Prostate gland (tissue), 2 donors: ENCODE results near the gene NEK2. TPM values are rescaled to one million over a fixed set of nuclear protein-coding genes. Genes with fewer than 3 reads are reported as not detected.
"Not testable (repeated sequence)": the region's sequence is repeated elsewhere in the genome, so short reads cannot be mapped to it uniquely, and the experiment has no call there.

ENCODE experiments used
- DNase-seq: peaks from one replicate; pipeline ENCODE4 v3.0.0-alpha.2; 2019; ENCODE audit warnings: low spot score
- H3K27ac ChIP-seq, 2 donors: fragments of 200-600 bp; sonication (generic); 2 replicates each; pipeline ENCODE4 v1.5.1; 2017 to 2019
- H3K27me3 ChIP-seq: fragments of 200-600 bp; sonication (generic); replicated peaks from 2 replicates; pipeline ENCODE4 v1.5.1; 2019; ENCODE audit not compliant: insufficient read depth
- H3K36me3 ChIP-seq, 2 donors: fragments of 200-600 bp; sonication (generic); 1 replicate in 1 of 2; 2 replicates in 1 of 2; pipeline versions ENCODE4 v1.5.1 to v1.8.1; 2017 to 2019
- H3K4me1 ChIP-seq: fragments of 200-600 bp; sonication (generic); replicated peaks from 2 replicates; pipeline ENCODE4 v1.5.1; 2019
- H3K4me3 ChIP-seq, 2 donors: fragments of 200-600 bp; sonication (generic); 2 replicates each; pipeline ENCODE4 v1.5.1; 2017 to 2019
- H3K9me3 ChIP-seq: fragments of 200-600 bp; sonication (generic); 2 replicates; pipeline ENCODE4 v1.5.1; 2017
- CTCF ChIP-seq, 4 experiments: fragments of 200-600 bp in 2 of 4; fragments of 450-650 bp in 2 of 4; sonication (generic) in 2 of 4; IDR thresholded peaks; 1 replicate in 3 of 4; 2 replicates in 1 of 4; pipeline ENCODE4 v1.5.1; 2016 to 2019; ENCODE audit warnings: antibody characterized with exemption in 4 of 4, mild to moderate bottlenecking in 2 of 4, moderate library complexity in 2 of 4
- POLR2A ChIP-seq: fragments of 450-650 bp; IDR thresholded peaks from one replicate; pipeline ENCODE4 v1.6.1; 2016; ENCODE audit warnings: antibody characterized with exemption, mild to moderate bottlenecking
- POLR2AphosphoS5 ChIP-seq: sonication (generic); formaldehyde crosslinking; IDR thresholded peaks from one replicate; pipeline ENCODE4 v1.6.1; 2017; ENCODE audit warnings: antibody characterized with exemption
- WGBS: methylation state at CpG from one replicate; pipeline ENCODE4 v1.1.5; 2018; 5-methylcytosine and 5-hydroxymethylcytosine counted together
- intact Hi-C: fragments of 100-400 bp; cut with DNase I; formaldehyde crosslinking; loops from one replicate; pipeline ENCODE4 v1.14.2; 2022
- total RNA-seq, 2 donors: library from RNA; depleted of rRNA; stranded (reverse); fragments of >200 nt; gene quantifications; one replicate each; pipeline ENCODE4 v1.1.0, GENCODE V29; 2016

The NEK2 gene
- total RNA-seq, 2 donors from 2014 or later, result 1.7 to 8.5 TPM

GRCh38 chr1:211631168-211631567, 44.3 kb downstream of the NEK2 start:
- intact Hi-C loops, result no loop called here
- no peak for TF ChIP-seq POLR2A
- TF ChIP-seq CTCF (IDR thresholded peaks at IDR 0.05), result no peak
- TF ChIP-seq POLR2AphosphoS5, result no peak
- no peaks in the 10 kb centered on the region for H3K9me3 ChIP-seq
- no peaks in the 10 kb centered on the region for H3K36me3 ChIP-seq
- WGBS, result 81% methylated on average over 6 of the region's 6 CpGs
- H3K27ac ChIP-seq, result no peak overlapping the region
- H3K27me3 ChIP-seq, result no peaks in the 10 kb centered on the region
- DNase-seq, result no peak
- H3K4me3 ChIP-seq, result no peak overlapping the region
- peaks cover 13% of the 10 kb centered on the region for H3K4me1 ChIP-seq

- Histone ChIP-seq H3K27ac (no peak overlapping the region), H3K4me1 (peaks cover 13% of the 10 kb centered on the region), H3K36me3 (no peaks in the 10 kb centered on the region), H3K27me3 (no peaks in the 10 kb centered on the region), H3K4me3 (no peak overlapping the region), H3K9me3 (no peaks in the 10 kb centered on the region)
- no peak for TF ChIP-seq CTCF (IDR thresholded peaks at IDR 0.05)
- TF ChIP-seq POLR2A, result no peak
- no peak for TF ChIP-seq POLR2AphosphoS5
- no peak for DNase-seq
- WGBS, result 35% methylated on average over 16 of the region's 17 CpGs
- intact Hi-C loops, result no loop called here
Measured at GRCh38 chr1:211630236-211631081, 45.0 kb downstream of the NEK2 start.

GRCh38 chr1:211628417-211628816, 47.0 kb downstream of the NEK2 start:
- 62% methylated on average over 4 of the region's 4 CpGs for WGBS
- no peak overlapping the region for H3K4me3 ChIP-seq
- intact Hi-C loops, result no loop called here
- no peaks in the 10 kb centered on the region for H3K36me3 ChIP-seq
- TF ChIP-seq POLR2A (no peak), CTCF (IDR thresholded peaks at IDR 0.05) (no peak), POLR2AphosphoS5 (no peak)
- H3K4me1 ChIP-seq, result peaks cover 12% of the 10 kb centered on the region
- H3K27ac ChIP-seq, result no peak overlapping the region
- no peaks in the 10 kb centered on the region for H3K9me3 ChIP-seq
- DNase-seq, result no peak
- no peaks in the 10 kb centered on the region for H3K27me3 ChIP-seq

- H3K36me3 ChIP-seq, result no peaks in the 10 kb centered on the region
- no peak for DNase-seq
- no peaks in the 10 kb centered on the region for H3K9me3 ChIP-seq
- H3K4me3 ChIP-seq, result no peak overlapping the region
- no peaks in the 10 kb centered on the region for H3K27me3 ChIP-seq
- 84% methylated on average over 4 of the region's 4 CpGs for WGBS
- H3K27ac ChIP-seq, result no peak overlapping the region
- peaks cover 2% of the 10 kb centered on the region for H3K4me1 ChIP-seq
- intact Hi-C loops, result no loop called here
- TF ChIP-seq CTCF (IDR thresholded peaks at IDR 0.05), result no peak
- TF ChIP-seq POLR2A, result no peak
- TF ChIP-seq POLR2AphosphoS5, result no peak
Measured at GRCh38 chr1:211627259-211627658, 48.2 kb downstream of the NEK2 start.

GRCh38 chr1:211625866-211626265, 49.6 kb downstream of the NEK2 start:
- WGBS, result 88% methylated on average over 7 of the region's 7 CpGs
- H3K36me3 ChIP-seq, result not testable (repeated sequence)

More at GRCh38 chr1:211625866-211626265, 49.6 kb downstream of the NEK2 start:
- intact Hi-C loops, DNase-seq, H3K27me3 ChIP-seq, H3K27ac ChIP-seq, H3K4me3 ChIP-seq, H3K4me1 ChIP-seq, H3K9me3 ChIP-seq: not testable (repeated sequence)
